ENCODE results near the gene PSME1.

DNA sequence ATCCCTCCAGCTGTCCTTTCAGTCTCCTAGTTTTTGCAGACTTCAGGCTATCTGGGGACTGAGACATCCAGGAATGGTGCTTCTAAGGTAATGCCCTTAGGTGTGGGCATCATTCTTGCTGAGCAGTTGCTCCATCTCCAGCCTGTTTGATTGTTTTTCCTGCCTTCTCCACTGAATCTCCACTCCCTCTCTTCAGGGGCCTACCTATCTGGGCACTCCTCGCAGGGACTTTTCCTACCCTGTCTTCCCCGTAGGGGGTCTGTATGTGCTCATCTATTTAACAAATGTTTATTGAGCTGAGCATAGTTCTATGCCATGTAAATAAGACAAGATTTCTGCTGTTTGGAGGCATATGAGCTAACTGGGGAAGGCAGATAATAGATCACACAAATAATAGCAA lies 3.0 kb upstream of the PSME1 start:
- TF ChIP-seq, protein P1, sequence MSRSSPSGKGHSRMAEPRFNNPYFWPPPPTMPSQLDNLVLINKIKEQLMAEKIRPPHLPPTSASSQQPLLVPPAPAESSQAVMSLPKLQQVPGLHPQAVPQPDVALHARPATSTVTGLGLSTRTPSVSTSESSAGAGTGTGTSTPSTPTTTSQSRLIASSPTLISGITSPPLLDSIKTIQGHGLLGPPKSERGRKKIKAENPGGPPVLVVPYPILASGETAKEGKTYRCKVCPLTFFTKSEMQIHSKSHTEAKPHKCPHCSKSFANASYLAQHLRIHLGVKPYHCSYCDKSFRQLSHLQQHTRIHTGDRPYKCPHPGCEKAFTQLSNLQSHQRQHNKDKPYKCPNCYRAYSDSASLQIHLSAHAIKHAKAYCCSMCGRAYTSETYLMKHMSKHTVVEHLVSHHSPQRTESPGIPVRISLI (CRISPR knock-in tag; IDR thresholded peaks at IDR 0.05; ENCODE audit: borderline replicate concordance) = no peak
- TF ChIP-seq, protein P2, sequence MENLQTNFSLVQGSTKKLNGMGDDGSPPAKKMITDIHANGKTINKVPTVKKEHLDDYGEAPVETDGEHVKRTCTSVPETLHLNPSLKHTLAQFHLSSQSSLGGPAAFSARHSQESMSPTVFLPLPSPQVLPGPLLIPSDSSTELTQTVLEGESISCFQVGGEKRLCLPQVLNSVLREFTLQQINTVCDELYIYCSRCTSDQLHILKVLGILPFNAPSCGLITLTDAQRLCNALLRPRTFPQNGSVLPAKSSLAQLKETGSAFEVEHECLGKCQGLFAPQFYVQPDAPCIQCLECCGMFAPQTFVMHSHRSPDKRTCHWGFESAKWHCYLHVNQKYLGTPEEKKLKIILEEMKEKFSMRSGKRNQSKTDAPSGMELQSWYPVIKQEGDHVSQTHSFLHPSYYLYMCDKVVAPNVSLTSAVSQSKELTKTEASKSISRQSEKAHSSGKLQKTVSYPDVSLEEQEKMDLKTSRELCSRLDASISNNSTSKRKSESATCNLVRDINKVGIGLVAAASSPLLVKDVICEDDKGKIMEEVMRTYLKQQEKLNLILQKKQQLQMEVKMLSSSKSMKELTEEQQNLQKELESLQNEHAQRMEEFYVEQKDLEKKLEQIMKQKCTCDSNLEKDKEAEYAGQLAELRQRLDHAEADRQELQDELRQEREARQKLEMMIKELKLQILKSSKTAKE (CRISPR knock-in tag; IDR thresholded peaks at IDR 0.05; ENCODE audit: borderline replicate concordance) = no peak
- no peak for TF ChIP-seq KDM2A (CRISPR knock-in tag; IDR thresholded peaks at IDR 0.05; ENCODE audit: borderline replicate concordance, low read depth)
- TF ChIP-seq SIX1 (CRISPR knock-in tag; IDR thresholded peaks at IDR 0.05; ENCODE audit: borderline replicate concordance) = no peak
- TF ChIP-seq JUN (CRISPR knock-in tag; IDR thresholded peaks at IDR 0.05) = no peak
- no peak for TF ChIP-seq JUND (CRISPR knock-in tag; IDR thresholded peaks at IDR 0.05)
- TF ChIP-seq, protein P3, sequence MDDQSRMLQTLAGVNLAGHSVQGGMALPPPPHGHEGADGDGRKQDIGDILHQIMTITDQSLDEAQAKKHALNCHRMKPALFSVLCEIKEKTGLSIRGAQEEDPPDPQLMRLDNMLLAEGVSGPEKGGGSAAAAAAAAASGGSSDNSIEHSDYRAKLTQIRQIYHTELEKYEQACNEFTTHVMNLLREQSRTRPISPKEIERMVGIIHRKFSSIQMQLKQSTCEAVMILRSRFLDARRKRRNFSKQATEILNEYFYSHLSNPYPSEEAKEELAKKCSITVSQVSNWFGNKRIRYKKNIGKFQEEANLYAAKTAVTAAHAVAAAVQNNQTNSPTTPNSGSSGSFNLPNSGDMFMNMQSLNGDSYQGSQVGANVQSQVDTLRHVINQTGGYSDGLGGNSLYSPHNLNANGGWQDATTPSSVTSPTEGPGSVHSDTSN (CRISPR knock-in tag; IDR thresholded peaks at IDR 0.05; ENCODE audit: borderline replicate concordance) = no peak
- TF ChIP-seq, protein P4, sequence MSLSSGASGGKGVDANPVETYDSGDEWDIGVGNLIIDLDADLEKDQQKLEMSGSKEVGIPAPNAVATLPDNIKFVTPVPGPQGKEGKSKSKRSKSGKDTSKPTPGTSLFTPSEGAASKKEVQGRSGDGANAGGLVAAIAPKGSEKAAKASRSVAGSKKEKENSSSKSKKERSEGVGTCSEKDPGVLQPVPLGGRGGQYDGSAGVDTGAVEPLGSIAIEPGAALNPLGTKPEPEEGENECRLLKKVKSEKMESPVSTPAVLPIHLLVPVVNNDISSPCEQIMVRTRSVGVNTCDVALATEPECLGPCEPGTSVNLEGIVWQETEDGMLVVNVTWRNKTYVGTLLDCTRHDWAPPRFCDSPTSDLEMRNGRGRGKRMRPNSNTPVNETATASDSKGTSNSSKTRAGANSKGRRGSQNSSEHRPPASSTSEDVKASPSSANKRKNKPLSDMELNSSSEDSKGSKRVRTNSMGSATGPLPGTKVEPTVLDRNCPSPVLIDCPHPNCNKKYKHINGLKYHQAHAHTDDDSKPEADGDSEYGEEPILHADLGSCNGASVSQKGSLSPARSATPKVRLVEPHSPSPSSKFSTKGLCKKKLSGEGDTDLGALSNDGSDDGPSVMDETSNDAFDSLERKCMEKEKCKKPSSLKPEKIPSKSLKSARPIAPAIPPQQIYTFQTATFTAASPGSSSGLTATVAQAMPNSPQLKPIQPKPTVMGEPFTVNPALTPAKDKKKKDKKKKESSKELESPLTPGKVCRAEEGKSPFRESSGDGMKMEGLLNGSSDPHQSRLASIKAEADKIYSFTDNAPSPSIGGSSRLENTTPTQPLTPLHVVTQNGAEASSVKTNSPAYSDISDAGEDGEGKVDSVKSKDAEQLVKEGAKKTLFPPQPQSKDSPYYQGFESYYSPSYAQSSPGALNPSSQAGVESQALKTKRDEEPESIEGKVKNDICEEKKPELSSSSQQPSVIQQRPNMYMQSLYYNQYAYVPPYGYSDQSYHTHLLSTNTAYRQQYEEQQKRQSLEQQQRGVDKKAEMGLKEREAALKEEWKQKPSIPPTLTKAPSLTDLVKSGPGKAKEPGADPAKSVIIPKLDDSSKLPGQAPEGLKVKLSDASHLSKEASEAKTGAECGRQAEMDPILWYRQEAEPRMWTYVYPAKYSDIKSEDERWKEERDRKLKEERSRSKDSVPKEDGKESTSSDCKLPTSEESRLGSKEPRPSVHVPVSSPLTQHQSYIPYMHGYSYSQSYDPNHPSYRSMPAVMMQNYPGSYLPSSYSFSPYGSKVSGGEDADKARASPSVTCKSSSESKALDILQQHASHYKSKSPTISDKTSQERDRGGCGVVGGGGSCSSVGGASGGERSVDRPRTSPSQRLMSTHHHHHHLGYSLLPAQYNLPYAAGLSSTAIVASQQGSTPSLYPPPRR (CRISPR knock-in tag; IDR thresholded peaks at IDR 0.05; ENCODE audit: borderline replicate concordance) = no peak
- no peak for TF ChIP-seq ZNF121 (CRISPR knock-in tag; IDR thresholded peaks at IDR 0.05)
- TF ChIP-seq, protein P5, sequence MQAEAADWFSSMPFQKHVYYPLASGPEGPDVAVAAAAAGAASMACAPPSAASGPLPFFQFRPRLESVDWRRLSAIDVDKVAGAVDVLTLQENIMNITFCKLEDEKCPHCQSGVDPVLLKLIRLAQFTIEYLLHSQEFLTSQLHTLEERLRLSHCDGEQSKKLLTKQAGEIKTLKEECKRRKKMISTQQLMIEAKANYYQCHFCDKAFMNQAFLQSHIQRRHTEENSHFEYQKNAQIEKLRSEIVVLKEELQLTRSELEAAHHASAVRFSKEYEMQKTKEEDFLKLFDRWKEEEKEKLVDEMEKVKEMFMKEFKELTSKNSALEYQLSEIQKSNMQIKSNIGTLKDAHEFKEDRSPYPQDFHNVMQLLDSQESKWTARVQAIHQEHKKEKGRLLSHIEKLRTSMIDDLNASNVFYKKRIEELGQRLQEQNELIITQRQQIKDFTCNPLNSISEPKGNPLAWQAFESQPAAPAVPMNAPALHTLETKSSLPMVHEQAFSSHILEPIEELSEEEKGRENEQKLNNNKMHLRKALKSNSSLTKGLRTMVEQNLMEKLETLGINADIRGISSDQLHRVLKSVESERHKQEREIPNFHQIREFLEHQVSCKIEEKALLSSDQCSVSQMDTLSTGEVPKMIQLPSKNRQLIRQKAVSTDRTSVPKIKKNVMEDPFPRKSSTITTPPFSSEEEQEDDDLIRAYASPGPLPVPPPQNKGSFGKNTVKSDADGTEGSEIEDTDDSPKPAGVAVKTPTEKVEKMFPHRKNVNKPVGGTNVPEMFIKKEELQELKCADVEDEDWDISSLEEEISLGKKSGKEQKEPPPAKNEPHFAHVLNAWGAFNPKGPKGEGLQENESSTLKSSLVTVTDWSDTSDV (CRISPR knock-in tag; IDR thresholded peaks at IDR 0.05) = no peak
- TF ChIP-seq MED1 (CRISPR knock-in tag; IDR thresholded peaks at IDR 0.05) = no peak

All from HepG2 (cell line).